ENCODE data around the gene TRAPPC11.
"Not testable (repeated sequence)": the region's sequence is repeated elsewhere in the genome, so short reads cannot be mapped to it uniquely, and the experiment has no call there.

The TRAPPC11 gene

DNA sequence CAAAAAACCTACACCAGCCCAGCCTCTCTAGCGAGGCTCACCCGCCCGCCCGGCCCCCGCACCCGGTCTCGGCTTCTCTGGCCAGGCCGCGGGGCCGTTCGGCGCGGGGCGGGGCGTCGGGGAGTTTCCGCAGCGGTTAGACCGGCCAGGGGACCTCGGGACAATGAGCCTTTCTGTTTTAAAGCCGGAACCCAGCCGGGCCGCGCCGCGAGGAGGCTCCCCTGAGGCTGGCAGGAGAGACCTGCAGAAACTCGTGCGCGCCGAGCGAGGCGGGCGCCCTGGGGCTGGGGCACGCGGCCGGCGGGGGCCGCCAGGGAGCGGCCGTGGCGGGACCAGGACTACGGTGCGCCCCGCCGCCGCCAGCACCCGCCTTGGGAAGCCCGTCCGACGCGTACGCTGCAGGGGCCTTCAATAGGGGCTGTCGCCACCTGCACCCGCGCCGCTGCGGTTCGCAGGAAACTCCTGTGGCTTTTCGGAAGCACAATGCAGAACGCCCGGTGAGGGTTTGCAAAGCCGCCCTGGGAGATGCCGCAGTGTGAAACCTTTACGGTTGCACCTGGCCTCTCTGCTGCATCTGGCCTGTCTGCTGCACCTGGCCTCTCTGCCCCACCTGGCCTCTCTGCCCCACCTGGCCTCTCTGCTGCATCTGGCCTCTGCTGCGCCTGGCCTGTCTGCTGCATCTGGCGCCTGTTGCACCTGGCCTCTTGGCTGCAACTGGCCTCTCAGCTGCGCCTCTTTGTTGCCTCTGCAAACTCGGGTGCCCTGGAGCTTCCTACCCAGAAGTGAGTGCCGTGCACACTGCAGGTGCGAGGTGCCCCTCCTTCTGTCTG lies 63.9 kb downstream of the TRAPPC11 start:
- peak; percentile 14 for DNase-seq

DNA sequence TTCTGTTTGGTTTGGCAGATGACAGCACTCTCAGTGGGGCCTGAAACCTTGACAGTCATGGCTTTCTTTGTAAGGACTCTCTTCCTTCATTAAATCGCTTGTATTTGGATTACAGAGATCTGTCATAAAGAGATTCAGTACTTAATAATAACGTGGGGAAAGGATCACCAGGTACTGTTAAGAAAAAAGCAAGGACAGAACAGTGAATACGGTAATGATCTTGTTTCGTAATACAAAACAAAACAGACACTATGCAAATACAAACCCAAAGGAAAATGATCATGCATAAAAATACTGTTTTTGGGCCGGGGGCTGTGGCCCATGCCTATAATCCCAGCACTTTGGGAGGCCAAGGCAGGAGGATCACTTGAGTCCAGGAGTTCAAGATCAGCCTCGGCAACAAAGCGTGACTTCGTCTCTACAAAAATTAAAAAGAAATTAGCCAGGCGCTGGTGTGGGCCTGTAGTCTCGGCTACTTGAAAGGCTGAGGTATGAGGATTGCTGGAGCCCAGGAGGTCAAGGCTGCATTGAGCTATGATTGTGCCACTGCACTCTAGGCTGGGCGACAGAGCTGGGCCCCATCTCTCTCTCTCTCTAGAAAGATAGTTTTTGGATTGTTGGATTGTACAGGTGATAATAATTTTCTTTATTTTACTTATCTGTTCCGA lies 64.6 kb downstream of the TRAPPC11 start:
- DNase-seq, result no peak

DNA sequence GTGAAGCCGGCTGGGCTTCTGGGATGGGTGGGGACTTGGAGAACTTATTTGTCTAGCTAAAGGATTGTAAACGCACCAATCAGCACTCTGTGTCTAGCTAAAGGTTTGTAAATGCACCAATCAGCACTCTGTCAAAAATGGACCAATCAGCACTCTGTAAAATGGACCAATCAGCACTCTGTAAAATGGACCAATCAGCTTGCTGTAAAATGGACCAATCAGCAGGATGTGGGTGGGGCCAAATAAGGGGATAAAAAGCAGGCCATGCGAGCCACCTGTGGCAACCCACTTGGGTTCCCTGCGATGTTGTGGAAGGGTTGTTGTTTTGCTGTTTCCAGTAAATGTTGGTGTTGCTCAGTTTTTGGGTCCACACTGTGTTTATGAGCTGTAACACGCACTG lies 66.5 kb downstream of the TRAPPC11 start:
- not testable (repeated sequence) for DNase-seq

DNA sequence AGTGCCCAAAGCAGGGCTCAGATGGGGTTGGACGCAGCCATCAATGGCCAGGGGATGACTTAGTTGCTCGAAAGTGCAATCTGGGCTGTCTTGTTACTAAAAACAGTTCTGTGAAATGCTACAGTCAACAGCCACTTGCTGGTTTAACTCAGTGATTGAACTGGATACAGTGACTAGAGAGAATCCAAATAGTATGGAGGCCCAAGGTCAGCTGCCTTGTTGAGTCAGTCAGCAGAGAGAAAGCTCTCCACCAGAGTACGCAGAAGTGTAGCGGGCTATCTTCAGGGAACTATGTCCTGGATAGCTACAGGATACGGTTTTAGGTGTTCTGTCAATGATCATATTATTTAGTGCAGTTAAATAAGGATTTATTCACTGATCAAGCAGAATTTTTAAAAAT lies 68.4 kb downstream of the TRAPPC11 start:
- no peak for DNase-seq

DNA sequence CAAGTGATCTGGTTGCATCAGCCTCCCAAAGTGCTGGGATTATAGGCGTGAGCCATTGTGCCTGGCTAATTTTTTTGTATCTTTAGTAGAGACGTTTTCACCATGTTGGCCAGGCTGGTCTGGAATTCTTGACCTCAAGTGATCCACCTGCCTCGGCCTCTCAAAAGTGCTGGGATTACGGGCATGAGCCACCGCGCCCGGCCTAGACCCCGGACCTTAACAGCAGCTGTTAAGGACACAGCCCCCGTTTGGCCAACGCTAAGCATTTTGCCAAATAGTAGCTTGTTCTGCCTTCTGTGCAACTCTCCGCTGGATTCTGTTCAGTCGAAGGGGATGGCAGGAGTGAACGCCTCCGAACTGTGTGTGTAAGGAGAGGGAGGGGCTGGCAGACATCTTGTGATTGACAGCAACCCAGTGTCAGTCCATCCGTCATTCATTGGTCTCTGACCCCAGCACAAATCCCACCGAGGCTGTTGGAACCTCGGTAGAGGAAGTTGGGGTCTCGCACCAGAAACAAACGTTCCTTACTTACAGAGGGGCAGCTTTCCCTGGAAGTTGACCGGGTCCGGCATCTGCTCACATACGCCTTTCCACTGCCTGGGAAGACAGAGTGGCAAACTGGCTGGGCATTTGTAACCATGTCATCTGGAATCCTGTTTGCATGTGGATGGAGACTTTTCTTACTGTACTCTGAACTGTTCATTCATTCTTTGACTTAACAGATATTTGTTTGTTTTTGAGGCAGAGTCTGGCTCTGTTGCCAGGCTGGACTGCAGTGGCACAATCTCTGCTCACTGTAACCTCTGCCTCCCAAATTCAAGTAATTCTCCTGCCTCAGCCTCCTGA lies 69.4 kb downstream of the TRAPPC11 start:
- DNase-seq, result no peak

DNA sequence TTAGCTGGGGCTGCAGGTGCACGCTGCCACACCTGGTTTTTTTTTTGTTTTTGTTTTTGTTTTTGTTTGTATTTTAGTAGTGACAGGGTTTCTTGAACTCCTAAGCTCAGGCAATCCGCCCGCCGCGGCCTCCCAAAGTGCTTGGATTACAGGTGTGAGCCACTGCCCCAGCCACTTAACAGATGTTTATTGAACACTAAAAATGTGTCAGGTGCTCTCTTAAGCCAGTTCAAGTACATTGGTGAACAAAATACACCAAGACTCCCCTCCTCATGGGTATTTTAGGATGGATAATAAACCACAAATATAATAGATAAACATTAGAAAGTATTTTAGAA lies 69.9 kb downstream of the TRAPPC11 start:
- DNase-seq, result no peak

DNA sequence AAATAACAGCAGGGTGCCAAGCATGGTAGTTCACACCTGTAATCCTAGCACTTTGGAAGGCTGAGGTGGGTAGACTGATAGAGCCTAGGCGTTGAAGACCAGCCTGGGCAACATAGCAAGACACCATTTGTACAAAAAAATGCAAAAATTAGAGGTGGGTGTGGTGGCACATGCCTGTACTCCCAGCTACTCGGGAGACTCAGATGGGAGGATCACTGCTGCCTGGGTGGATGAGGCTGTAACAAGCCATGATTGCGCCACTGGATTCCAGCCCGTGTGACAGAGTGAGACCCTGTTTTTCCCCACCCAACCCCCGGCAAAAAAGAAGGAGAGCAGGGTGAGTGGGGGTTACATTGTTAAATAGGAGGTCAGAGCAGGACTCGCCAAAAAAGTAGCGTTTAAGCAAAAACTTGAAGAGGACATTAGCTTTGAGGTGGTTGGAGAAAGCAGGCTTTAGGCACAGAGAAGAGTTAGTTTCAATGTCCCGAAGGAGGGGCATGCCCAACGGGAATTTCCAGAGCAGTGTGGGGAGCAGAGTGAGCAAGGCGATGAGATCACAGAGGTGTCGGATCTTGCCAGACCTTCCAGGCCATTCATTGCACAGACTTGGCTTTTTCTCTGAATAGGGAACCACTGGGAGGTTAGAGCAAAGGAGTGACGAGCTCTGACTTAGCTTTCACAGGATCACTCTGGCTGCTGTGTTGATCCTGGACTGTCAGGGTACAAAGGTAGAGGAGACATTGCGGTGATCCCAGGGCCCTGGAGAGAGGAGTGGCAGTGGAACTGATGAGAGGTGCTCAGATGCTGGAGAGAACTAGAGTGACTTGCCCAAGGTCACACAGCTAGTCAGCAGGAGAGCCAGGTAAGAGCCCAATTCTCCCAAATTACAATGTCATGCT lies 70.6 kb downstream of the TRAPPC11 start:
- no peak for DNase-seq

DNA sequence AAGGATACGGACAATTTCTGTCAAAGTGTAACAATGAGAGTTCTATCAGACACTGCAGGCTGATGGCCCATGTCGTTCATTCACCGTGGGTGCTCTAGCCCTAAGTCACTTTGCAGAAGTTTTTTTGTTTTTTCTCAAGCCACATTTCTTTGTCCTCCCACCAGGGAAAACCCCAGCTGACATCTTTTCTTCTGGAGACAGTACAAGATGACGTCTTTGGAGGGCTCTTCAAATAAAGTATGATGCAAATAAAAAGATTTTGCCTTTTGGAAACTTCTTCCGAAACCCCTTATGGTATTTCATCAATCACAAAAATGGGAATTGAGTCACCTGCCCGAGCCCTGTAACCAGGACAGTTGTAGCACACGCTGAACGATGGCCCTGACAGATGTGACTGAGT lies 73.2 kb downstream of the TRAPPC11 start:
- DNase-seq, result no peak

DNA sequence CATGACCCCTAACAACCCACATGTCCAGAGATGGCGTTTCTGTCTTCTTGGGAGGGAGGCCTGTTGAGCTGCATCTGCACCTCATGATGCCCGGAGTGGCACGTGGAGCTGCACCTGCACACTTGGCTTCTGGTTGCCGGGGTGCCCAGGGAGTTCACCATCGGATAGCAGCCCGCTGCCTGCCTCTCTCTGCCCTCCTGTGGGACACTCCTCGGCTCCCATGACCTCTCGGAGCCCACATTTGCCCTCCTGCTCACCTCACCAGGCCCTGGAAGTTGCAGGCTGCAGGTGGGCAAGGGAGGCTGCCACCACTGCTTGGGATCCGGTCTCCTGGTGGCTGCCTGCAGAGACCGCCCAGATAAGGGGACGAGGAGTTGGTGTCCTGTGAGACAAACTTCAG lies 74.1 kb downstream of the TRAPPC11 start:
- DNase-seq, result no peak

DNA sequence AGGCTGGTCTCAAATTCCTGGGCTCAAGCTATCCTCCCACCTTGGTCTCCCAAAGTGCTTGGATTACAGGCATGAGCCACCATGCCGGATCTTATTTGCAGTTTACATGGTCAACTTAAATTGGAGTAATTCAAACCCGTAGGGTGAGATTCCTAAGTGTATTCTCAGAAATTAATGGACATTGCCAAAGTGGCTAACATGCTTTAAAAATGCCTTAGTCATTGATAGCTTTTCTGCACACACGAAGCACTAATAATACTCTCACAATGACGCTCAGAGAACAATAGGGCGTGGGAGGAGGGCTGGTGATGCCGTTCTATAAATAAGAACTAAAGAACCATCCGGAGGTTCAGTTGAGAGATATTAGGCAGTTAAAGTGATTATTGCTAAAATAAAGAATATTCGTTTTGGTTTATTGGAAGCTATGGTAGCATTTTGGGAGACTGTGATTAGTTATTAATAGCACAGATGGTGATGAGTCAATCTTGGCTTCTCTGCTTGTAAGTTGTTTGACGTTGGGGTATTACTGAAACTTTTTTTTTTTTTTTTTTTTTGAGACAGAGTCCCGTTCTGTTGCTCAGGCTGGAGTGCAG lies 79.1 kb downstream of the TRAPPC11 start:
- DNase-seq, result no peak

DNA sequence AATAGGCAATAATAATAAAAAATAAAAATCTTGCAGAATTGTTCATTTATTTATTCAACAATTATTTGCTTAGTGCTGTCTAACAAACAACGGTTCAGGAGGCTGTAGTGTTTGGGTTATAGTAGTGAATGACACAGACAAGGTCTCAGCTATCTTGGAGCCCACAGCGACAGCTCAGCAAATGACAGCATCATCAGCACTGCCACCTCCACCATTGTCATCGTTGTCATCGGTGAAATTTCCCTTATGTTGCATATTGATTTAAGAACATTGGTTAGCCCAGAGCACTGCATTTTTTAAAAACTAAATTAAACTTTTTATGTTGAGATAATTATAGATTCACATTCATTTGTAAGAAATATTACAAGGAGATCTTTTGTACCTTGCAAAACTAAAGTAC lies 79.9 kb downstream of the TRAPPC11 start:
- no peak for DNase-seq

DNA sequence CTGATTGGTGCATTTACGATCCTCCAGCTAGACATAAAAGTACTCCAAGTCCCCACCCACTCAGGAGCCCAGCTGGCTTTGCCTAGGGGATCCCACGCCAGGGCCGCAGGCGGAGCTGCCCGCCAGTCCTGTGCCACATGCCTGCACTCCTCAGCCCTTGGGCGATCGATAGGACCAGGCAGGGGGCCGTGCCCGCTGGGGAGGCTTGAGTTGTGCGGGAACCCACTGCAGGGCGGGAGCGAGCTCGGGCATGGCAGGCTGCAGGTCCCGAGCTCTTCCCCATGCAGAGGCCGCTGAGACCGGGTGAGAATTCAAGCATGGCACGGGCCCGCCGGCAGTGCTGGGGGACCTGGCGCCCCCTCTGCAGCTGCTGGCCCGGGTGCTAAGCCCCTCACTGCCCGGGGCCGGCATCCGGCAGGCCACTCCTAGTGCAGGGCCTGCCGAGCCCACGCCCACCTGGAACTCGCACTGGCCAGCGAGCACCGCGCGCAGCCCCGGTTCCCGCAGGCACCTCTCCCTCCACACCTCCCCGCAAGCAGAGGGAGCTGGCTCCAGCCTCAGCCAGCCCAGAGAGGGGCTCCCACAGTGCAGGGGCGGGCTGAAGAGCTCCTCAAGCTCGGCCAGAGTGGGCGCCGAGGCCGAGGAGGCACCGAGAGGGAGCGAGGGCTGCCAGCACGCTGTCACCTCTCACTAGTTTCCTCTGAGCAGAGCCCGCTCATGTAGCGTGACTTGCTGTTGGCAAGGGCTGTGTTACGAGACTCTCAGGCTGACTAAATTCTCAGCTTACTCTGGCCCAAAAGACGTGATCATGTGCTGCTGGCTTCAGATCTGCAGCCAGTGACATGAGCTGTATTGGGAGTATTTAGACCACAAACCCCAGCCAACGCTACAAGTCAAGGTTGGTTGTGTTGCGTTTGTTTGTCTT lies 87.5 kb downstream of the TRAPPC11 start:
- no peak for DNase-seq

DNA sequence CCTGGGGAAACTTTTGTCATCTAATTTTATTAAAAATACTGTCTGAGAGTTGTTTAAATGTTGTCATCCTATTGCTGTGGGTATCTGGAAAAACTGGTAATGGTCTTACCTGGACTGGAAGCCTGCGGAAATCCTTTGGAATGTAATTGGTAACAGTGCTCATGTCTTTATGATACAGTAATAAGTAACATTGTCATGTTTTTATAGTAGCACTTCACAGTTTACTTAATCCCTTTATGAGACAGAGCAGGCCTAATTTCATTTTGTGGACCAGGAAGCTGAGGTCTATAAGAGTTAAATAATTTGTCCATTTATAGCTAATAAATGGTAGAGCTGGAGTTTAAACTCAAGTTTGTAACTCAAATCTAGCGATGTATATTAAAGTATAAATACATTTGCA lies 88.3 kb downstream of the TRAPPC11 start:
- no peak for DNase-seq

DNA sequence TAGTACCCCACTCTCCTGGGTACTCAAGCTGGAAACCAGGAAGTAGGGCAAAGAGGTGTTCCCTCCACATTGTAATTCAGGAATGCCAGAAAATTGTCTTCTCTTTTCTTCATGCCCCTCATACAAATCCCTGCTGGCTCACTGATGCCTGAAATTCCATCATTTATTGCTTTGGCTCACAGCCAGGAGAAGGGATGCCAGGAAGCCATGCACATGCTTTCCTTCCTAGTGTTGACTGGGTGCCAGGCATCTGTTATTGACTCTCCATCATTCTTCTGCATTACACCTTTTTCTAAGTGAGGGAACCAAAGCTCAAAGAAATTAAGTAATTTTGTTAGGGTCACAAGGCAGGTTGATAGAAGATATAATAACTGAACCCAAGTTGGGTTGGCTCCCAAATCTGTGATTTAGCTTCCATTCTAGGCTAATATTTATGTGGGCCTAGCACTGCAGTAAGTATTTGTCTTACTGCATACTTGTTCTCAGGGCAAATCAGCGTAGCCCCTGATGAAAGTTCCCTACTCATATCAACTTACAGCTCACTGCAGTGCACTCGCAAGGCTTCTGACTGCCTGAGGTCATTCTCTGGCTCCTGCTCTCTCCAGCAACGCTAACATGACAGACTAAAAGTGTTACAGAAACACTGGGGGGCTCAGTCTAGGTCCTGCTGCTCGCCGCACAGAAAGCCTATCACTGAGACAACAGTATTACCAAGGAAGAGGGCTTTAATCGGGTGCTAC lies 89.0 kb downstream of the TRAPPC11 start:
- no peak for DNase-seq

DNA sequence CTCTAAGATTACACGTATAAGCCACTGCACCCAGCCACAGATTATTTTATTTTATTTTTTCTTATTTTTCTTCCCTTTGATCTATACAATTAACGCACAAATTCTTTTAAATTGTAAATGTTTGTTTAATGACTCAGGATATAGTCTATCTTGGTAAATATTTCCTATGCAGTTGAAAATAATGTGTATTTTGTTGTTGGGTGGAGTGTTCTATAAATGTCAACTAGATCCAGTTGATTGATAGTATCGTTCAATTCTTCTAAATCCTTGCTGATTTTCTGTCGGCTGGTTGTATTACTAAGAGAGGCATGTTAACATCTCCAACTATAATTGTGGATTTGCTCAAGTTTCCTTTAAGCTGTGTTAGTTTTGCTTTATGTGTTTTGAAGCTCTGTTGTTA lies 92.0 kb downstream of the TRAPPC11 start:
- no peak for DNase-seq

DNA sequence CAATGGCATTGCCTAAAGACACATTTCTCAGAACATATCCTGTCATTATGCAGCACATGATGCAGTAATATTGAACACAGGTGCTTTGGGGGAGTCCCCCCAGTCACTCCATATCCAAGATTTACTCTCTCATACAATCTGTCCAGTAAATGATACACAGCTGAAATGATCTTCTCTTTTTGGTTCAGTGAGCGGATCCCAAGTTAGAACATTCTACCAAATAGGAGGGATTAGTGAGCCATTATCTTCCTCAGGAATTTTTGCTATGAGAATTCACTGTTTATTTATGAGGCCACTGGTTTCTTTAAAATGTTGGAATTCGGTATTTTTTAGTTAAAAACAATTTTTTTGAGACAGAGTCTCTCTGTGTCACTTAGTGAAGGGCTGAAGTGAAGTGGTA lies 96.5 kb downstream of the TRAPPC11 start:
- no peak for DNase-seq

DNA sequence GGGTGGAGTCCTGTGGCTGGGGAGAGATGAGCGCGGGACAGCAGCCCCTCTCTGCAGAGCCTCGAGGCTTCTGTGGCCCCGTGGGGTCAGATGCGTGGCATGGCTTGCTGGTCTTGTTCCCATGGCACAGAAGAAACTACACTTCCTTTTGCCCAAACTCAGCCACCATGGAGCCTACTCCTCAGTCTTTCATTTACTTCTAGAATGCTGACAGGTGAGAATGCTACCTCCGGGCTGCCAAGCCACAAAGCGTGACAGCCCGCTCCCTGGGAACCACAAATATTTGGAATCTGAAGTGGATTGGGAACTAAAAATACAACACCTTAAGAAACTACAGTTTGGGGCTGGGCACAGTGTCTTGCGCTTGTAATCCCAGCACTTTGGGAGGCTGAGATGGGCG lies 98.0 kb downstream of the TRAPPC11 start:
- no peak for DNase-seq

DNA sequence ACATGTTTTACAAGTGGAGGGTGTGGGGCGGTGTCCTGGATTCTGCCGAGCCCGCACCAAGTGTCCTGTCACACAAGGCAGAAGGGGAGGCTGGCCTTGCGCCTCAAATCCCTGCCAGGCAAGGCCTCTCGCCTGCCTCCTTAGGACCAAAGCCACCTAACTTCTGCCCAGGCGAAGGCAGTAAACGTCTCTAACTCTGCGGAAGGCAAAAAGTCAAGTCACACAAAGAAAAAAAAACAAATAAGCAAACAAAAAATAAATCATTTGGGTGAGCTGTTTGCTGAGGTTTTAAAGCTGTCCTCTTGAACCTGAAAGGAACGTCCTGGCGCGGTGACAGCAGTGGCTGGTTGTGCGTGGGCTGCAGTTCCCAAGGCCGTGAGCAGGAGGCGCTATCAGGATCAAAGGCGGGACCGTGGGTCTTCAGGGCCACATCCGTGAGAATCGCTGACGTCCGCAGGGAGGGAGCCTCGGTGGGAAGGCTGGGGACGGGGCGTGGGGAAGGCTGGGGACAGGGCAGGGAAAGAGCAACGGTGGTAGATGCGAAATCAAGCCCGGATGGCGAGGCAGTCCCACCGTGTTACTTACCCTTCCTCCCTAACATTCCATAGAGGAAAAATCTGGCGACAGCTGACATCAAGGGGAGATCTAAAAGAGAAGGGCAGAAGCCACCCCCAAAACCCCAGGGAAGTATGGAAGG lies 99.1 kb downstream of the TRAPPC11 start:
- DNase-seq, result no peak

DNA sequence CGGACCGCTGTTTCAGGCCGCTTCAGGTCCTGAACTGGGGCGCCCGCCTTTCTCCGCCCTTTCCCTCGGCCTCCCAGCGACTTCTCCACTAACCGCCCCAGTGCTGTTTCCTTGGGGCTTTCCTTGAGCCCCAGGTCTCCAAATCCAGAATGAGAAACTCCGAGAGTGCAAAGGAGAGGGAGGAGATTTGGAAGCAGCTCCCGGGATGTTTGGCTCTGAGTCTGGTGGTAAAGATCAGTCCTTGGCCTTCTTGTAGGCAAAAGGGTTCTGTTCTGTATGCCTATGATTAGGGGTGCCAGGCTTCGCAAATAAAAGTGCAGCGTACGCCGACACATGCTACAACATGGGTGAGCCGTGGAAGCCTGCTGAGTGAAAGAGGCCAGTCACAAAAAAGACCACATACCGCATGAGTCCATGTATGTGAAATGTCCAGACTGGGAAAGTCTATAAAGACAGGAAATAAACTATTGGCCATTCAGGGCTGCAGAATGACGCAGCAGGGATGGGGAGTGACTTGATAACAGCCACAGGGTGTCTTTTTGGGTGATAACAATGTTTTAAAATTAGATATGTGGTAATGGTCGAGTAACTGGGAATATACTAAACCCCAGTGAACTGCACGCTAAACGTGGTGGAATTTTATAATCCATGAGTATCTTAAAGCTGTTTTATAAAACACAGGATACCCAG lies 99.8 kb downstream of the TRAPPC11 start:
- DNase-seq, result no peak

Measured in activated T-cell treated with anti-CD3 and anti-CD28 coated beads for 4 hours (primary cell).